D721Med (cell line): ENCODE data around the gene CLCF1.

Experiments
- DNase-seq: peaks from one replicate; pipeline ENCODE4 v3.0.0; 2011; ENCODE audit warnings: low spot score; ENCODE audit not compliant: insufficient read length
- FAIRE-seq: peaks from 2 replicates; lab custom pipeline; 2011; peaks lifted over from hg19 to GRCh38; lab: Jason Lieb, UNC
- TF ChIP-seq, protein P1 (sequence below): IDR thresholded peaks from 2 replicates; pipeline ENCODE4 v1.5.1; 2012; ENCODE audit warnings: mild to moderate bottlenecking, control low read depth; ENCODE audit not compliant: insufficient read depth; ENCODE audit errors: missing control alignments

CLCF1 gene

DNA sequence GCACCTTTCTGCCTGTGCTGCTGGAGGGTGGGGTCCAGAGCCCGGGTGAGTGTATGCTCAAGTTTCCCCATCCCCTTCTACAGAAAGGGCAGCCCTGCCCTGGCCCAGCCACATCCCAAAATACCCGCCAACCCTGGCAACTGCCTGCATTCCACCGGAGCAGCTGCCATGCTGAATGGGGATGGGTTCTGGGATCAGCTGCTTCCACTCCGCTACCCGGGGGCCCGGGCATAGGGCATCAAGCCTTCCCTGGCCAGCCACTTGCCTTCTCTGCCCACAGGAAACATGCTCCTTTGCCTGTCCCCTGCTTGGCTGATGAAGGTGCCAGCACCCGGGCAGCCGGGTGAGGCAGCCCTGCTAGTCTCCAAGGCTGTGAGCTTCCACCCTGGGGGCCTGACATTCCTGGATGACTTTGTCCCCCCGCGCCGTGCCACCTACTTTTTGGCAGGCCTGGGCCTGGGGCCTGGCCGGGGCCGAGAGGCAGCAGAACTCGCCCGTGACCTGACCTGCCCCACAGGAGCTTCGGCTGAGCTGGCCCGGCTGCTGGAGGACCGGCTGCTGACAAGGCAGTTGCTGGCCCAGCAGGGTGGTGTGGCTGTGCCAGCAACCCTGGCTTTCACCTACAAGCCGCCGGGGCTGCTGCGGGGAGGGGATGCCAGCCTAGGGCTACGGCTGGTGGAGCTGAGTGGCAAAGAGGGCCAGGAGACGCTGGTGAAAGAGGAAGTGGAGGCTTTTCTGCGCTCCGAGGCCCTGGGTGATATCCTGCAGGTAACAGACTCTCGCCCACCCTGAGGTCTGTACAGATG is 45.3 kb upstream of the CLCF1 start:
- FAIRE-seq (no peak), DNase-seq (no peak)
- TF ChIP-seq, protein P1, sequence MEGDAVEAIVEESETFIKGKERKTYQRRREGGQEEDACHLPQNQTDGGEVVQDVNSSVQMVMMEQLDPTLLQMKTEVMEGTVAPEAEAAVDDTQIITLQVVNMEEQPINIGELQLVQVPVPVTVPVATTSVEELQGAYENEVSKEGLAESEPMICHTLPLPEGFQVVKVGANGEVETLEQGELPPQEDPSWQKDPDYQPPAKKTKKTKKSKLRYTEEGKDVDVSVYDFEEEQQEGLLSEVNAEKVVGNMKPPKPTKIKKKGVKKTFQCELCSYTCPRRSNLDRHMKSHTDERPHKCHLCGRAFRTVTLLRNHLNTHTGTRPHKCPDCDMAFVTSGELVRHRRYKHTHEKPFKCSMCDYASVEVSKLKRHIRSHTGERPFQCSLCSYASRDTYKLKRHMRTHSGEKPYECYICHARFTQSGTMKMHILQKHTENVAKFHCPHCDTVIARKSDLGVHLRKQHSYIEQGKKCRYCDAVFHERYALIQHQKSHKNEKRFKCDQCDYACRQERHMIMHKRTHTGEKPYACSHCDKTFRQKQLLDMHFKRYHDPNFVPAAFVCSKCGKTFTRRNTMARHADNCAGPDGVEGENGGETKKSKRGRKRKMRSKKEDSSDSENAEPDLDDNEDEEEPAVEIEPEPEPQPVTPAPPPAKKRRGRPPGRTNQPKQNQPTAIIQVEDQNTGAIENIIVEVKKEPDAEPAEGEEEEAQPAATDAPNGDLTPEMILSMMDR, result no peak

DNA sequence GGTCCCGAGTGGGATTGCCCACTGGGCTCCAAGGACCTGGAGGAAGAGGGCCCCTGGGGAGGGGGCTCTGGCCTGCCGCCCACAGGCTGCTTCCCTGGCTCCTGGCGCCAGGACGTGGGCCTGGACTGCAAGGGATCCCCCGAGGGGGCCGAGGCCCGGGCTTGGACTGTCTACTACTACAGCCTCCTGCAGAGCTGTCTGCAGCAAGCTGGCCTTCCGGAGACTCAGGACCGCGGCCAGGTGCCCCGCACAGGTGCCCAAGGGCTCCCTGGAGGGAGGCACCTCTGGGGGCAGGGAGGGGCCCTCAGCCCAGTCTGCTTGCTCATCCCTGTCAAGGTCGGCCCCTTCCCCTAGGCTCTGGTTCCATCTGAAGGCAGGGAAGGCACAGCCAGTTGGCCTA is 44.0 kb upstream of the CLCF1 start:
- no peak for DNase-seq
- no peak for FAIRE-seq
- TF ChIP-seq, protein P1, result no peak

DNA sequence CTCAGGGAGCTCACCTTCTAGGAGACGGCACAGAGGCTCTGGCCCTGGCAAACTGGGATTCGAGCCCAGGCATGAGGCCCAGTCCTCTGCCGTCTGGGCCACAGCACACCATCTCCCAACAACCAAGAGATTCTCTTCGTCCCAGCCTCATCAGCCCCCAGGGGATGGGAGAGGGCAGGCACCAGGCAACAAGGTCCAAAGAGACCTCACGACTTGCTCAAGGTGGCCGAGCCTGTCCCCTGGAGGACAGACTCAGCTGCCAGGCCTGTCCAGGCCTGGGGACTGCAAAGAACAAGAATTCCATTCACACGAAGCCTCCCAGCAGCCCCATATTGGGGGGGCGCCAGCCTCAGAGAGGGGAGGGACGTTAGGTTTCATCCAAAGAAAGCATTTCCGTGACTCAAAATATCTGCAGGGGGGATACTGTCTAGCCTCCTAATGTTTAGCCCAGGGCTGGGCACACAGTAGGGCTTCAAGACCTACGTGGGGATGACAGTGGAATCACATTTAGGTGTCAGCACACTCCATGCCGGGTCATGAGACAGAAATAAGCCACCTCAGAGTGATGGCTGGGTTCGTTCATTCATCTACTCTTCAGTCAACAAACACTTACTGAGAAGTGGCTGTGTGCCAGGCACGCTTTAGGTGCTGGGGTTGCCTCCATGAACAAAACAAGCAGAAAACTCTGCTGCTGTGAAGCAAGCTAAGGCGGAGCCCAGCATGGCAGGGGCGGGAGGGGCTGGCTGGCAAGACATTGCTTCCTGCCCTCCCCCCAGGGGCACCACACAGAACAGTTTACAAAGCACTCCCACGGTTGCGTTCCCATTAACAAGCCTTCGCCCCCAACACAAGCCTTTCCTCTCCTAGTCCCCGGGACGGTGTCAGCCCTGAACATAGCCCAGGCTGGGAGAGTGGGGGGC is 43.3 kb upstream of the CLCF1 start:
- no peak for DNase-seq
- TF ChIP-seq, protein P1, result no peak
- FAIRE-seq, result no peak

DNA sequence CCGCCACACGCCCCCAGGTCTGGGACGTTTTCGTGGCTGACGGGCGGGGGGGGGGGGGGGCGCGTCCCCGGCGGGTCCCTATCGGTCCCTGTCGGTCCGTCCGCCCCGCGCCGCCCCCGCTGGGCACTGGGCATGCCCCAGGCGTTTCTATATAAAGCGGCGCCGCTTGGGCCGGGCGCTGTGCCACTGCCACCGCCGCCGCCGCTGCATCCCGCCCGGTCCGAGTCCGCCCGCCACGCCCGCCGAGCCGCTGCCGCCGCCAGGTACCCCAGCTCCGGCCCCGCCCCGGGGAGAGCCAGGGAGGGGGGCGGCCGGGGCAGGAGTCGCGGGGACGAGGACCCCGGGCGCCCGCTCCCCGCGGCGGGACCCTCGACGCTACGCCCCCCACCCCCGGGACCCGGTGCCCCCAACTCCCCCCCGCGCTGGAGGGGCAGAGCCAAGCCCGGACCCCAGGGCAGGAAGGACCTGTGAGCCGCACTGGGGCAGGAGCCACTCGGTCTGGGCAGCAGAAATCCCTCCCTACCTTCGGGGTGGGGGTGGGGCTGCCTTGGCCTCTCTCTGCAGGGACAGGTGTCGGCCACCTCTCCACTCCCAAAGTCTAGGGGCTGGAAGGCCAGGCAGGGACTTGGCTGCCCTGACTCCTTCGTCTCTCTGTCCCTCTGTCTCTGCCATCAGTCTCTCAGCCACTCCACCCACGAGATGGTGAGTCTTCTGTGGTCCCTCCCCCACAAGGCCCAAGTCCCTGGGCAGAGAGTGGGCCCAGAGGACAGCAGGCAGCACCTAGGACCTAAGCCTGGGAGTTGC is 42.3 kb upstream of the CLCF1 start, which contains the start of gene CARNS1:
Gene CARNS1 (plus strand): TSS at position 178 of the 804 bp plus-strand sequence. CDS start 522 bp downstream, at position 700.
- DNase-seq, result no peak
- TF ChIP-seq, protein P1, result no peak
- no peak for FAIRE-seq

DNA sequence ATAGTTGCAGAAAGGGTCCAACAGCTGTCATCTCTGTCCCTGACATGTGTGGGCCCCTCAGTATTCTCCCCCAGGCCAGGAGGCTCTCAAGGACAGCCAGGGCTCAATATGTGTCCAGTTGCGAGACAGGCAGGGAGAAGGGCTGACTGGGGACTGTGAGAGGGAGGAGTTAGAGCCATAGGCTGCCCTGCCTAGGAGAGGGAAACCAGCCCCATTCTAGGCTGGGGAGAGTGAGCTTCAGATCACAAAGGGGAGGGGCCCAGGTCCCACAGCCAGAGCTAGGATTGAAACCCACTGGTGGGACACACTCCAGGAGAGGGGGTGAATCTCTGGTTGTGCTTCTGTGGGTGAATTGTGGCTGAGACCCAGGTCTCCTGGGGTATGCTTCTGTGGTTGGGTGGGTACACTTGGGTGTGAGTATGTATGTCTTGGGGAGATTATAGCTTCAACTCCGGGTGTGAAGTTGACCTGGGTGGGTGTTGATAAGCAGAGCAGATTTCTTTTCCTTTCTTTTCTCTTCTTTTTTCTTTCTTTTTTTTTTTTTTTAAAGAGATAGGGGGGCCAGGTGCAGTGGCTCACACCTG is 40.0 kb upstream of the CLCF1 start:
- TF ChIP-seq, protein P1, result no peak
- DNase-seq, result no peak
- FAIRE-seq, result no peak

DNA sequence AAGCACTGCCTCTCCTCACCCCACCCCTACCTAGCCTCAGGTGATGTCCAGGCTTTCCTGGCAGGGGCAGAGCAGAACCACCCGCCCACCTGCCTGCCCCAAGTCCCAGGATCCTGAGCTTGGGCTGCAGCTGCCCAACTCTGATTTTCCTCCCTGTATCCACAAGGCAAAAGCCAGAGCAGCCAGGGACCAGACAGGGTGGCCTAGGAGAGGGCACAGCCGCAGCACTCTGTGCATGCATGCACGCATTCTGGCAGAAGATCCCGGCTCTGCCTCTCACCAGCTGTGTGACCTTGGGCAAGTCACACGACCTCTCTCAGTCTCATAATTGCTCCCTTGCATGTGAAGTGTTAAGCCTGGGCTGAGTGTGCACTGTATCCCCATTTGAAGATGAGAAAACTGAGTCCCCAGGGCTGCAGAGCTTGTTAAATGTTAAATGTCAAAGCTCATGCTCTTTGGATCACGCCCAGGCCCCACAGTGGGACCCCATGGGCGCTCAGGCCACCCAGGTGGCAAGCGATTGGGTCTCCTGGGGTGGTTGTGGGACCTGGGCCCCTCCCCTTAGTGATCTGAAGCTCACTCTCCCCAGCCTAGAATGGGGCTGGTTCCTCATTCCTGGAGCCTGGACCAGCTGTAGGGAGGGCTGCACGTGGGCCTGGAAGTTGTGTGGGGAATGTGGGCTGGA is 39.2 kb upstream of the CLCF1 start:
- FAIRE-seq (no peak), DNase-seq (no peak)
- TF ChIP-seq, protein P1, result no peak
